Stomach (tissue), 4 donors: ENCODE measurements around the gene MYOM1.

Source experiments
- CTCF ChIP-seq, 7 experiments: fragments of 450-650 bp in 4 of 7; fragments of 200-600 bp in 3 of 7; sonication (generic) in 3 of 7; IDR thresholded peaks; one replicate each; pipeline ENCODE4 v1.5.1; 2016 to 2019; ENCODE audit warnings: antibody characterized with exemption in 7 of 7, control low read depth in 2 of 7, mild to moderate bottlenecking in 1 of 7
- EP300 ChIP-seq: sonication (generic); formaldehyde crosslinking; IDR thresholded peaks from one replicate; pipeline ENCODE4 v1.6.1; 2017; ENCODE audit warnings: antibody characterized with exemption
- POLR2A ChIP-seq, 4 donors: fragments of 450-650 bp; IDR thresholded peaks; one replicate each; pipeline ENCODE4 v1.6.1; 2016; ENCODE audit warnings: antibody characterized with exemption in 4 of 4, control low read depth in 2 of 4, mild to moderate bottlenecking in 1 of 4, moderate library complexity in 1 of 4

- TF ChIP-seq CTCF (IDR thresholded peaks at IDR 0.05): no peak
- no peak for TF ChIP-seq POLR2A (IDR thresholded peaks at IDR 0.05)
- TF ChIP-seq EP300: no peak
These were observed 182.3 kb downstream of the MYOM1 start for GRCh38 chr18:3037423-3037915.
